ENCODE data around the gene SMPD3.

DNA sequence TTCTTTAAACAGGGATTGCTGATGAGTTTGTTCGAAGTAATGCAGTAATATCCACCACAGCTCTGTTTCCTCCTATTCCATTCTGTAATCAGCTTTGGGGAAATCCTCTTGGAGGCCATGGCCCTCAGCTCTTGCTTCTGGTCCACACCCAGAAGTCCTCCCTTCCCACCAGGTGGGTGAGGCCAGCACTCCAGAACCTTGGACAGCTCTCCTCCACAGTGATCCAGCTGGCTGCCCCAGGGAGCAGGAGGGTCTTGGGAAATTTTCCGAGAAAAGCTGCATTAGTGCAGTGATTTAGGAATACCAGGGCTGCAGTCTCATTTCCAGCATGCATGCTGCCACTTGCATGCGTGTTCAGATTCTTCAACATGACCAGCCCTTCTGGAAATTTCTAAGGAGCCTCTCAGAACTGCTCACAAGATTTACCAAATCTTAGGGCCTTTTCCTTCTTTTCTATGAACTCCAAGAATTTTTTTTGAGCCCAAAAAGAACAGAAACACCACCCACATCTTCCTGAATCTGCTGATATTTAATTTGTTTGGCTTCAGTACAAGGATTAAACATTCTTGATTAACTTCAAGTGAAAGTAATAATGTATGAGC is 4.2 kb downstream of the SMPD3 start:
- TF ChIP-seq POLR2A (IDR thresholded peaks at IDR 0.05) = no peak
- TF ChIP-seq, protein P1, sequence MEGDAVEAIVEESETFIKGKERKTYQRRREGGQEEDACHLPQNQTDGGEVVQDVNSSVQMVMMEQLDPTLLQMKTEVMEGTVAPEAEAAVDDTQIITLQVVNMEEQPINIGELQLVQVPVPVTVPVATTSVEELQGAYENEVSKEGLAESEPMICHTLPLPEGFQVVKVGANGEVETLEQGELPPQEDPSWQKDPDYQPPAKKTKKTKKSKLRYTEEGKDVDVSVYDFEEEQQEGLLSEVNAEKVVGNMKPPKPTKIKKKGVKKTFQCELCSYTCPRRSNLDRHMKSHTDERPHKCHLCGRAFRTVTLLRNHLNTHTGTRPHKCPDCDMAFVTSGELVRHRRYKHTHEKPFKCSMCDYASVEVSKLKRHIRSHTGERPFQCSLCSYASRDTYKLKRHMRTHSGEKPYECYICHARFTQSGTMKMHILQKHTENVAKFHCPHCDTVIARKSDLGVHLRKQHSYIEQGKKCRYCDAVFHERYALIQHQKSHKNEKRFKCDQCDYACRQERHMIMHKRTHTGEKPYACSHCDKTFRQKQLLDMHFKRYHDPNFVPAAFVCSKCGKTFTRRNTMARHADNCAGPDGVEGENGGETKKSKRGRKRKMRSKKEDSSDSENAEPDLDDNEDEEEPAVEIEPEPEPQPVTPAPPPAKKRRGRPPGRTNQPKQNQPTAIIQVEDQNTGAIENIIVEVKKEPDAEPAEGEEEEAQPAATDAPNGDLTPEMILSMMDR (IDR thresholded peaks at IDR 0.05) = no peak
